Measurements from ENCODE around the gene MAPK10.

Gene MAPK10

GRCh38 chr4:86092684-86093083 is 267.2 kb downstream of the MAPK10 start:
- H3K4me3 ChIP-seq (ENCODE audit: low read length, poor library complexity, severe bottlenecking): no peak overlapping the region
- H3K9ac ChIP-seq (ENCODE audit: low read depth, low read length, poor library complexity, severe bottlenecking): no peak overlapping the region
- TF ChIP-seq CTCF (conservative IDR thresholded peaks at IDR 0.05; ENCODE audit: low read length) (no peak), EZH2phosphoT487 (IDR thresholded peaks at IDR 0.05; ENCODE audit: borderline replicate concordance) (no peak)
- H4K20me1 ChIP-seq (ENCODE audit: insufficient read depth, low read length, poor library complexity, severe bottlenecking): no peaks in the 10 kb centered on the region
- H3K27me3 ChIP-seq (ENCODE audit: insufficient read depth, low read length, poor library complexity, severe bottlenecking): no peaks in the 10 kb centered on the region
- no peaks in the 10 kb centered on the region for H3F3A ChIP-seq (ENCODE audit: low read depth)
- no peaks in the 10 kb centered on the region for H3K9me2 ChIP-seq (replicated peaks; ENCODE audit: low read depth, low read length)
- H3K4me1 ChIP-seq (ENCODE audit: insufficient read depth, low read length, poor library complexity, severe bottlenecking): no peaks in the 10 kb centered on the region
- H3K36me3 ChIP-seq (ENCODE audit: insufficient read depth, low read length): no peaks in the 10 kb centered on the region
- no peaks in the 10 kb centered on the region for H3K79me2 ChIP-seq (ENCODE audit: insufficient read depth, low read length)
- H3K4me2 ChIP-seq (ENCODE audit: low read depth, low read length, poor library complexity, severe bottlenecking): no peak overlapping the region
- no peaks in the 10 kb centered on the region for H3K9me3 ChIP-seq (ENCODE audit: insufficient read depth, low read depth, low read length)
- no peak overlapping the region for H2AFZ ChIP-seq (ENCODE audit: low read length)

GRCh38 chr4:86091201-86091600 is 268.7 kb downstream of the MAPK10 start:
- H3K4me3 ChIP-seq (ENCODE audit: low read length, poor library complexity, severe bottlenecking): no peak overlapping the region
- H3K4me2 ChIP-seq (ENCODE audit: low read depth, low read length, poor library complexity, severe bottlenecking): no peak overlapping the region
- no peaks in the 10 kb centered on the region for H3K9me2 ChIP-seq (replicated peaks; ENCODE audit: low read depth, low read length)
- TF ChIP-seq CTCF (conservative IDR thresholded peaks at IDR 0.05; ENCODE audit: low read length) (no peak), EZH2phosphoT487 (IDR thresholded peaks at IDR 0.05; ENCODE audit: borderline replicate concordance) (no peak)
- H3F3A ChIP-seq (ENCODE audit: low read depth): no peaks in the 10 kb centered on the region
- no peaks in the 10 kb centered on the region for H3K4me1 ChIP-seq (ENCODE audit: insufficient read depth, low read length, poor library complexity, severe bottlenecking)
- no peaks in the 10 kb centered on the region for H3K9me3 ChIP-seq (ENCODE audit: insufficient read depth, low read depth, low read length)
- H3K27me3 ChIP-seq (ENCODE audit: insufficient read depth, low read length, poor library complexity, severe bottlenecking): no peaks in the 10 kb centered on the region
- H3K79me2 ChIP-seq (ENCODE audit: insufficient read depth, low read length): no peaks in the 10 kb centered on the region
- no peaks in the 10 kb centered on the region for H4K20me1 ChIP-seq (ENCODE audit: insufficient read depth, low read length, poor library complexity, severe bottlenecking)
- H3K36me3 ChIP-seq (ENCODE audit: insufficient read depth, low read length): no peaks in the 10 kb centered on the region
- H3K9ac ChIP-seq (ENCODE audit: low read depth, low read length, poor library complexity, severe bottlenecking): no peak overlapping the region
- H2AFZ ChIP-seq (ENCODE audit: low read length): no peak overlapping the region

- H3K9ac ChIP-seq (ENCODE audit: low read depth, low read length, poor library complexity, severe bottlenecking): no peak overlapping the region
Measured at GRCh38 chr4:86089781-86090323, 270.0 kb downstream of the MAPK10 start.

More at GRCh38 chr4:86089781-86090323, 270.0 kb downstream of the MAPK10 start:
- Histone ChIP-seq H3K27me3 (ENCODE audit: insufficient read depth, low read length, poor library complexity, severe bottlenecking) (no peaks in the 10 kb centered on the region), H3K4me2 (ENCODE audit: low read depth, low read length, poor library complexity, severe bottlenecking) (no peak overlapping the region), H3K79me2 (ENCODE audit: insufficient read depth, low read length) (no peaks in the 10 kb centered on the region), H3K36me3 (ENCODE audit: insufficient read depth, low read length) (no peaks in the 10 kb centered on the region), H3K4me1 (ENCODE audit: insufficient read depth, low read length, poor library complexity, severe bottlenecking) (no peaks in the 10 kb centered on the region), H3K4me3 (ENCODE audit: low read length, poor library complexity, severe bottlenecking) (no peak overlapping the region), H3K9me2 (replicated peaks; ENCODE audit: low read depth, low read length) (no peaks in the 10 kb centered on the region), H3K9me3 (ENCODE audit: insufficient read depth, low read depth, low read length) (no peaks in the 10 kb centered on the region), H4K20me1 (ENCODE audit: insufficient read depth, low read length, poor library complexity, severe bottlenecking) (no peaks in the 10 kb centered on the region), H2AFZ (ENCODE audit: low read length) (peak overlapping the region; percentile 72), H3F3A (ENCODE audit: low read depth) (no peaks in the 10 kb centered on the region)
- TF ChIP-seq CTCF (conservative IDR thresholded peaks at IDR 0.05; ENCODE audit: low read length): no peak

All from Loucy (cell line).